PC-3 (cell line): ENCODE results near the gene FARP1. TPM values are rescaled to one million over a fixed set of nuclear protein-coding genes. Genes with fewer than 3 reads are reported as not detected.

ENCODE experiments used
- ATAC-seq: fragments of 200-7000 bp; cut with Tn5 transposase; 2 replicates; pipeline ENCODE4 v1.9.1; 2020; ENCODE audit warnings: mild to moderate bottlenecking, moderate library complexity
- BruUV-seq: library from RNA; stranded (reverse); fragments of 400-500 nt; replicated peaks from 2 replicates; lab custom pipeline; 2021; lab: Mats Ljungman, UMichigan
- CTCF ChIA-PET: fragments of 300-600 bp; sonication (Branson Sonifier 250); formaldehyde crosslinking; loops from one replicate; lab custom pipeline; 2022; ENCODE audit warnings: antibody characterized with exemption; lab: Charles Lee
- POLR2A ChIA-PET: fragments of 300-600 bp; sonication (Branson Sonifier 250); formaldehyde crosslinking; loops from one replicate; lab custom pipeline; 2022; ENCODE audit warnings: antibody characterized with exemption; ENCODE audit not compliant: unreplicated experiment; lab: Charles Lee
- DNase-seq: peaks from one replicate; pipeline ENCODE4 v3.0.0-alpha.2; 2015
- H2AFZ ChIP-seq: fragments of 300-600 bp; sonication (generic); 2 replicates; pipeline ENCODE4 v1.6.0; 2016; ENCODE audit warnings: antibody characterized with exemption, low read length
- H3F3A ChIP-seq: fragments of 300-600 bp; sonication (generic); one replicate; pipeline ENCODE4 v1.6.0; 2017; ENCODE audit warnings: antibody characterized with exemption, low read length, control low read depth, mild to moderate bottlenecking; ENCODE audit not compliant: unreplicated experiment
- H3K27ac ChIP-seq: fragments of 300-600 bp; sonication (generic); 2 replicates; pipeline ENCODE4 v1.5.1; 2016; ENCODE audit warnings: mild to moderate bottlenecking, low read length
- H3K27me3 ChIP-seq: fragments of 300-600 bp; sonication (generic); 2 replicates; pipeline ENCODE4 v1.6.1; 2016; ENCODE audit warnings: low read length, mixed read lengths
- H3K36me3 ChIP-seq: fragments of 300-600 bp; sonication (generic); 2 replicates; pipeline ENCODE4 v1.6.1; 2016; ENCODE audit warnings: low read depth, mixed run types, low read length, mixed read lengths
- H3K4me1 ChIP-seq: fragments of 300-600 bp; sonication (generic); 2 replicates; pipeline ENCODE4 v1.5.1; 2016; ENCODE audit warnings: low read length; ENCODE audit not compliant: insufficient read depth
- H3K4me2 ChIP-seq: fragments of 300-600 bp; sonication (generic); 2 replicates; pipeline ENCODE4 v1.6.0; 2016; ENCODE audit warnings: low read length
- H3K4me3 ChIP-seq: fragments of 300-600 bp; sonication (generic); 2 replicates; pipeline ENCODE4 v1.5.1; 2016; ENCODE audit warnings: mild to moderate bottlenecking, low read length, mixed read lengths
- H3K79me2 ChIP-seq: fragments of 300-600 bp; sonication (generic); 2 replicates; pipeline ENCODE4 v1.6.1; 2017; ENCODE audit warnings: low read length, mixed read lengths
- H3K9ac ChIP-seq: fragments of 300-600 bp; sonication (generic); 2 replicates; pipeline ENCODE4 v1.6.0; 2016; ENCODE audit warnings: mild to moderate bottlenecking, low read length
- H3K9me2 ChIP-seq: fragments of 300-600 bp; sonication (generic); replicated peaks from 2 replicates; pipeline ENCODE4 v1.6.1; 2016; ENCODE audit warnings: mixed run types, low read length, mixed read lengths
- H3K9me3 ChIP-seq: fragments of 300-600 bp; sonication (generic); 2 replicates; pipeline ENCODE4 v1.6.1; 2016; ENCODE audit warnings: low read length, mixed read lengths
- H4K20me1 ChIP-seq: fragments of 300-600 bp; sonication (generic); 2 replicates; pipeline ENCODE4 v1.6.1; 2016; ENCODE audit warnings: low read length, mixed read lengths
- EZH2 ChIP-seq: fragments of 300-600 bp; sonication (generic); IDR thresholded peaks from one replicate; pipeline ENCODE4 v1.6.1; 2017; ENCODE audit warnings: antibody characterized with exemption, mild to moderate bottlenecking, low read length; ENCODE audit not compliant: unreplicated experiment
- EZH2phosphoT487 ChIP-seq: fragments of 300-600 bp; sonication (generic); IDR thresholded peaks from 2 replicates; pipeline ENCODE4 v1.6.1; 2018; ENCODE audit warnings: mild to moderate bottlenecking, antibody characterized with exemption, low read length, borderline replicate concordance
- intact Hi-C: fragments of 100-400 bp; cut with micrococcal nuclease; formaldehyde crosslinking; loops from 2 replicates; pipeline ENCODE4 v1.9.0; 2023
- total RNA-seq: library from RNA; depleted of rRNA; stranded (reverse); fragments of >200 nt; gene quantifications from 2 replicates; pipeline ENCODE4 v1.2.3, GENCODE V29; 2014
- TF ChIP-seq, protein P1 (sequence below): fragments of 300-600 bp; sonication (generic); conservative IDR thresholded peaks from 2 replicates; pipeline ENCODE4 v1.5.1; 2017; ENCODE audit warnings: antibody characterized with exemption, low read depth, mild to moderate bottlenecking, low read length

The FARP1 gene
- total RNA-seq, 1 experiment from 2014 or later = 18.2 TPM

GRCh38 chr13:98155475-98156109 lies 12.7 kb downstream of the FARP1 start:
- peak; percentile 33; the same call in 1 of the 2 replicates for ATAC-seq
- POLR2A ChIA-PET = no interaction called here
- intact Hi-C loops = loop anchor here (10.0 kb wide), 1 partner anchor 119 kb away; no protein-coding TSS in a partner anchor

GRCh38 chr13:98156259-98156658 lies 13.4 kb downstream of the FARP1 start:
- BruUV-seq = no TSS peak
- H2AFZ ChIP-seq = no peak overlapping the region
- no peaks in the 10 kb centered on the region for H3K27me3 ChIP-seq
- ChIA-PET POLR2A (no interaction called here), CTCF (no interaction called here)
- DNase-seq = no peak
- H3K4me2 ChIP-seq = no peak overlapping the region
- H3K9me2 ChIP-seq = no peaks in the 10 kb centered on the region
- H3K9ac ChIP-seq = no peak overlapping the region
- H4K20me1 ChIP-seq = no peaks in the 10 kb centered on the region
- H3K27ac ChIP-seq = no peak overlapping the region
- H3K79me2 ChIP-seq = peaks cover 44% of the 10 kb centered on the region
- TF ChIP-seq, protein P1, sequence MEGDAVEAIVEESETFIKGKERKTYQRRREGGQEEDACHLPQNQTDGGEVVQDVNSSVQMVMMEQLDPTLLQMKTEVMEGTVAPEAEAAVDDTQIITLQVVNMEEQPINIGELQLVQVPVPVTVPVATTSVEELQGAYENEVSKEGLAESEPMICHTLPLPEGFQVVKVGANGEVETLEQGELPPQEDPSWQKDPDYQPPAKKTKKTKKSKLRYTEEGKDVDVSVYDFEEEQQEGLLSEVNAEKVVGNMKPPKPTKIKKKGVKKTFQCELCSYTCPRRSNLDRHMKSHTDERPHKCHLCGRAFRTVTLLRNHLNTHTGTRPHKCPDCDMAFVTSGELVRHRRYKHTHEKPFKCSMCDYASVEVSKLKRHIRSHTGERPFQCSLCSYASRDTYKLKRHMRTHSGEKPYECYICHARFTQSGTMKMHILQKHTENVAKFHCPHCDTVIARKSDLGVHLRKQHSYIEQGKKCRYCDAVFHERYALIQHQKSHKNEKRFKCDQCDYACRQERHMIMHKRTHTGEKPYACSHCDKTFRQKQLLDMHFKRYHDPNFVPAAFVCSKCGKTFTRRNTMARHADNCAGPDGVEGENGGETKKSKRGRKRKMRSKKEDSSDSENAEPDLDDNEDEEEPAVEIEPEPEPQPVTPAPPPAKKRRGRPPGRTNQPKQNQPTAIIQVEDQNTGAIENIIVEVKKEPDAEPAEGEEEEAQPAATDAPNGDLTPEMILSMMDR = no peak
- no peak for TF ChIP-seq EZH2
- TF ChIP-seq EZH2phosphoT487 = no peak
- ATAC-seq = no peak; the same call in 1 of the 2 replicates
- intact Hi-C loops = loop anchor here (10.0 kb wide), 1 partner anchor 119 kb away; no protein-coding TSS in a partner anchor
- H3K36me3 ChIP-seq = no peaks in the 10 kb centered on the region
- no peaks in the 10 kb centered on the region for H3F3A ChIP-seq
- H3K4me3 ChIP-seq = no peak overlapping the region
- no peaks in the 10 kb centered on the region for H3K9me3 ChIP-seq
- no peaks in the 10 kb centered on the region for H3K4me1 ChIP-seq

More at GRCh38 chr13:98155475-98156109, 12.7 kb downstream of the FARP1 start:
- no peak for TF ChIP-seq EZH2phosphoT487
- TF ChIP-seq, protein P1 = no peak
- no peak for TF ChIP-seq EZH2
- no peaks in the 10 kb centered on the region for H3K27me3 ChIP-seq
- no peaks in the 10 kb centered on the region for H3K9me2 ChIP-seq
- no peak overlapping the region for H3K9ac ChIP-seq
- H3K36me3 ChIP-seq = no peaks in the 10 kb centered on the region
- no peaks in the 10 kb centered on the region for H4K20me1 ChIP-seq
- no TSS peak for BruUV-seq
- H2AFZ ChIP-seq = no peak overlapping the region
- no peak overlapping the region for H3K4me3 ChIP-seq
- no peaks in the 10 kb centered on the region for H3K9me3 ChIP-seq
- peaks cover 51% of the 10 kb centered on the region for H3K79me2 ChIP-seq
- H3F3A ChIP-seq = no peaks in the 10 kb centered on the region
- H3K4me2 ChIP-seq = no peak overlapping the region
- no peaks in the 10 kb centered on the region for H3K4me1 ChIP-seq
- CTCF ChIA-PET = no interaction called here
- DNase-seq = peak; percentile 45
- H3K27ac ChIP-seq = no peak overlapping the region

- ATAC-seq = no peak
- H2AFZ ChIP-seq = no peak overlapping the region
- no peak overlapping the region for H3K4me2 ChIP-seq
- BruUV-seq = no TSS peak
- ChIA-PET CTCF (no interaction called here), POLR2A (no interaction called here)
- no peaks in the 10 kb centered on the region for H4K20me1 ChIP-seq
- intact Hi-C loops = loop anchor here (10.0 kb wide), 1 partner anchor 118 kb away; no protein-coding TSS in a partner anchor
- no peak for TF ChIP-seq EZH2
- TF ChIP-seq EZH2phosphoT487 = no peak
- TF ChIP-seq, protein P1 = no peak
- no peak for DNase-seq
- no peaks in the 10 kb centered on the region for H3K36me3 ChIP-seq
- no peaks in the 10 kb centered on the region for H3K27me3 ChIP-seq
- no peak overlapping the region for H3K4me3 ChIP-seq
- no peaks in the 10 kb centered on the region for H3K9me3 ChIP-seq
- H3K4me1 ChIP-seq = no peaks in the 10 kb centered on the region
- no peak overlapping the region for H3K9ac ChIP-seq
- H3K9me2 ChIP-seq = no peaks in the 10 kb centered on the region
- H3K27ac ChIP-seq = no peak overlapping the region
- no peaks in the 10 kb centered on the region for H3F3A ChIP-seq
- H3K79me2 ChIP-seq = peaks cover 39% of the 10 kb centered on the region
Observed at GRCh38 chr13:98157188-98157587, 14.3 kb downstream of the FARP1 start.
